Activated CD8-positive, alpha-beta T cell treated with anti-CD3 and anti-CD28 coated beads, Interleukin-2, amount 10 ng/mL, durations not matched to agents 7 days and 5 days (primary cell): ENCODE data around the gene ARMH1. TPM values are rescaled to one million over a fixed set of nuclear protein-coding genes. Genes with fewer than 3 reads are reported as not detected.
A peak's percentile ranks its signal among the peaks of the same experiment; 100 is the strongest.

Experiments
- ATAC-seq: fragments of 150-1000 bp; cut with Tn5 transposase; one replicate; pipeline ENCODE4 v1.10.0; 2021; ENCODE audit warnings: moderate library complexity
- CTCF ChIA-PET: fragments of 350-600 bp; sonication (Branson Sonifier 250); formaldehyde crosslinking; loops from one replicate; lab custom pipeline; 2021; ENCODE audit warnings: antibody characterized with exemption; lab: Charles Lee
- POLR2A ChIA-PET: fragments of 350-600 bp; sonication (Branson Sonifier 250); formaldehyde crosslinking; loops from one replicate; lab custom pipeline; 2021; ENCODE audit warnings: antibody characterized with exemption; lab: Charles Lee
- DNase-seq: peaks from one replicate; pipeline ENCODE4 v3.0.0-alpha.2; 2020
- H3K27ac Mint-ChIP-seq: one replicate; pipeline ENCODE4 v1.8.0; 2021; ENCODE audit warnings: mild to moderate bottlenecking, mixed read lengths
- H3K27me3 Mint-ChIP-seq: one replicate; pipeline ENCODE4 v1.8.0; 2021; ENCODE audit warnings: low read depth, mixed read lengths
- H3K36me3 Mint-ChIP-seq: one replicate; pipeline ENCODE4 v1.8.0; 2021; ENCODE audit warnings: low read depth, mixed read lengths
- H3K4me1 Mint-ChIP-seq: one replicate; pipeline ENCODE4 v1.8.0; 2021; ENCODE audit warnings: low read depth, mixed read lengths
- H3K4me3 Mint-ChIP-seq: one replicate; pipeline ENCODE4 v1.8.0; 2021; ENCODE audit warnings: mild to moderate bottlenecking, mixed read lengths
- H3K9me3 Mint-ChIP-seq: one replicate; pipeline ENCODE4 v1.8.0; 2022; ENCODE audit warnings: mixed read lengths; ENCODE audit not compliant: insufficient read depth
- total RNA-seq, 2 experiments: library from RNA; stranded (reverse); gene quantifications; one replicate each; pipeline ENCODE4 v1.2.3, GENCODE V29; 2021

The ARMH1 gene
- total RNA-seq, 2 experiments from 2014 or later, result 80.0 to 88.4 TPM

DNA sequence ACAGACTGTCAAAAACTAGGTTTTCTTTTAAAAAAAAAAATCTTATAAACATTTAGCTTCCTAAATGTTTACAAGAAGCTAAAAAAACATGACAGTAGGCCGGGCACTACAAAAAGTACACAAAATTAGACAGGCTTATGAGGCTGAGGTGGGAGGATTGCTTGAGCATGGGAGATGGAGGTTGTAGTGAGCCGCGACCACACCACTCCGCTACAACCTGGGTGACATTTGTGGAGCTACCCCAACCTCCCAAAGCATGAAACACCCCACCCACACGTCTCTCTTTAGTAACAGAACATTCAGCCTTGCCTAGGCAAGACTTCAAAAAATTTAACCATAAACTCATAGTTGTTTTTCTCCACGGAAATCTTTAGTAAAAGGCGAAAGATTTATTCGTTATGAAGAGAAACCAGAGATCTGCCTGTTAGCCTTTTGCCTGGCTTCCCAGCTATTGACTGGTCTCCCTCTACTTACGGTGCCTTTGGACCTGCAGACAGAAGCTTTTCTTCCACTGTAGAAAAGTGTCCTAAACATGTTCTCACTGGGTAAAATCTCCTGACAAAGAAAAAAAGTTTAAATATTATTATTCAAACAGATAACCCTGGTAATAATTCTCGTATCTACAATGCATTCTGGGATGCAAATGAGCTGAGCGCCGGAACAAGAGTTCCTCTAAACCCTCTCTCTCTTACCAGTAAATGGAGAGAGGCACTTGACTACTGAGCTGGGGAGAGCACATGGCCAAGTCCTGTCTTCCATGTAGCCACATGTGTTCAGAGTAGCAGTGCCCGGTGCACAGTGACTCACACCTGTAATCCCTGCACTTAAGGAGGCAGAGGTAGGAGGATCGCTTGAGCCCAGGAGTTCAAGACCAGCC, 47.2 kb downstream of the ARMH1 start:
- H3K4me1 Mint-ChIP-seq, result peaks cover 75% of the 10 kb centered on the region
- H3K27me3 Mint-ChIP-seq, result no peaks in the 10 kb centered on the region
- peak overlapping the region; percentile 52 for H3K4me3 Mint-ChIP-seq
- no peaks in the 10 kb centered on the region for H3K9me3 Mint-ChIP-seq
- H3K27ac Mint-ChIP-seq, result peak overlapping the region; percentile 99
- DNase-seq (peak; percentile 93), ATAC-seq (peak; percentile 86)
- CTCF ChIA-PET, result interaction anchor here (1.0 to 2.4 kb wide), 8 partner anchors 9 to 97 kb away, joined by 3 to 44 read pairs (median 4); partner anchors contain the start of genes PLK3, RNU5D-1 and TMEM53
- POLR2A ChIA-PET, result interaction anchor here (0.6 to 18.4 kb wide), 82 partner anchors 10 to 1383 kb away, joined by 3 to 839 read pairs (median 7); partner anchors contain the start of genes AKR1A1, ARMH1, BEST4 and BTBD19
- peaks cover 7% of the 10 kb centered on the region for H3K36me3 Mint-ChIP-seq

DNA sequence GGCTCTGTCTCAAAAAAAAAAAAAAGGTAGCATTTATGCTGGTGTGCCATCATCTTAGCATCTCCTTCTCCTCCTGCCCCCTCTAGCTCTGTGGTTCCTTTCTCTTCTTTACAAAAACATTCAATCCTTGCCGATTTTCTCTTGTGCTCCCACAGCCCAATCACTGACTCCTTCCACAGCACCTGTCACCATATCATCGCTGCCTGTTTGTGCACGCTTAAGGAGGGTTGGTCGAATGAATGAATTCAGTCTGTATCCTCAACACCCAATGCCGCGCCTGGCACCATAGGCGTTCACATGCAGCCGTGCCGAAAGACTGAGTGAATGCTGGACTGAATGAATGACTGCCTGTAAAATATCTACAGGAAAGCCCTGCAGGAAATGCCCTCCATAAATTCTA, 48.5 kb downstream of the ARMH1 start:
- ATAC-seq (no peak), DNase-seq (peak; percentile 53)
- POLR2A ChIA-PET, result interaction anchor here (1.0 to 18.4 kb wide), 9 partner anchors 10 to 580 kb away, joined by 4 to 839 read pairs (median 64); partner anchors contain the start of genes BTBD19, DYNLT4, HECTD3 and KIF2C
- CTCF ChIA-PET, result interaction anchor here (0.6 to 1.5 kb wide), 5 partner anchors 10 to 1584 kb away, joined by 3 to 4 read pairs (median 3); no protein-coding TSS in a partner anchor
- H3K9me3 Mint-ChIP-seq, result no peaks in the 10 kb centered on the region
- no peaks in the 10 kb centered on the region for H3K27me3 Mint-ChIP-seq
- peak overlapping the region; percentile 70 for H3K4me3 Mint-ChIP-seq
- peaks cover 7% of the 10 kb centered on the region for H3K36me3 Mint-ChIP-seq
- peaks cover 72% of the 10 kb centered on the region for H3K4me1 Mint-ChIP-seq
- H3K27ac Mint-ChIP-seq, result peak overlapping the region; percentile 94

DNA sequence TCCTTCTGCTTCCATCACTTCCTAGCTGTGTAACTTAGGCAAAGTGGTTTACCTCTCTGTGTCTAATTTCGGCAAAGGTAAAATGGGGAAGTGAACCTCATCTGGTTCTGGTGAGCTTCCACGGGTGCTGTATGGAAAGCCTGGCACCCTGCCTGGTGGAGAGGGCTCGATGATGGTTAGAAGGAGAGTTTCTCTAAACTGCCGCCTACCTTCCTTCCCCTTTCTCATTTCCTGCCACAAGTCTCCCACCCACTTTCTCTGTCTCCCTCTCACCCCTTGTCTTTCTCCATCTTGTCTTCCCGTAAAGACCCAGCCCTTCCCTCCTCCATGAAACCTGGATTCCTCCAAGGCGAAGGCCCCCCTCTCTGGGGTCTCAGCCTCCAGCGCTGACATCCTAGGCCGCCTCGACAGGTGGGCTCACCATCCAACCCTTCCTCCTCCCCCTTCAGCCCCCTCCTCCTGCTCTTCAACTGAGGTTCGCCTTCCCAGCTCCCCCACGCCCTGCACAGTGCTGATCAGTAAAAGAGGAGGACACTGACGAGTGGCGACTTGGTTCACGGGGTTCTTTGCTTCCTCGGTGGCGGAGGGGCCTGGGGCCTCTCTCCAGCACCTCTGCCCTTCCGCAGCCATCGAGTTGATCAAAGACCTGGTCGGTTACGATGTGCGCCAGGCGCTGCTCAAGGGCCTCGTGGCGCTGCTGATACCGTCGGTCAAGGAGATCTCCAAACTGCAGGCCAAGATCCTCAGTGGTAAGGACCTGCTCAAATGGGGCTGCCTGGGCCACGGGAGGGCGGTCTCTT, 49.2 kb downstream of the ARMH1 start:
- H3K4me1 Mint-ChIP-seq, result peaks cover 68% of the 10 kb centered on the region
- ChIA-PET POLR2A (interaction anchor here (1.0 to 18.4 kb wide), 6 partner anchors 9 to 288 kb away, joined by 3 to 839 read pairs (median 42); partner anchors contain the start of genes HECTD3, PLK3, RNU5D-1 and RPS8), CTCF (interaction anchor here (0.6 to 1.5 kb wide), 5 partner anchors 9 to 1584 kb away, joined by 3 to 4 read pairs (median 3); no protein-coding TSS in a partner anchor)
- ATAC-seq (no peak), DNase-seq (peak; percentile 53)
- peak overlapping the region; percentile 94 for H3K27ac Mint-ChIP-seq
- peak overlapping the region; percentile 70 for H3K4me3 Mint-ChIP-seq
- H3K36me3 Mint-ChIP-seq, result peaks cover 7% of the 10 kb centered on the region
- no peaks in the 10 kb centered on the region for H3K27me3 Mint-ChIP-seq
- no peaks in the 10 kb centered on the region for H3K9me3 Mint-ChIP-seq

DNA sequence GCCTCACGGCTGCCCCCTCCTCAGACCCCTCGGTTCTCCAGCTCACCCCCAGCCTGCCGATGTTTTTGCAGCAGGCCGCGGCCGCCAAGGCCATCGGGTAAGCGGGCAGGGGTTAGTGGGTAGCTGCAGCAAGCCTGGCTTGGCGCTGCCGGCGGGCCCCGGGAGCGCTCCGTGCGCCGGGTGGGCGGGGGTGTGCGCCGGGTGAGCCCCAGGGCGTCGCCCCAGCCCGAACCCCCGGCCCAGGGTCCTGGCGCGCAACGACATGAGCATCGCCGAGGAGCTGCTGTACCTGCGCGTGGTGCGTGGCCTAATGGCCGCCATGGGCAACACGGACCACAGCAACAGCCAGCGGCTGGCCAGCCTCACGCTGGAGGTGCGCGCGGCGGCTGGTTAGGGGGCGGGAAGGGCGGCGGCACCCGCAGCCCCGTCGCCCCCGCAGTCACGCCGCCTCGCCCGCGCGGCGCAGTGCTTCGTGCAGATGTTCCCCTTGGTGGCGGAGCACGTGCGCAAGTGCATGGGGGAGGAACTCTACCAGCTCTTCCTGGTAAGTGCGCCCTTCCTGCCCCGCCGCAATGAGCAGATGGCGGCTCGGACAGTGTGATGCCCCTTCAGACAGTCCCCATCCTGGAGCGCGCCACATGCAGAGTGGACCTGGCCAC, 49.9 kb downstream of the ARMH1 start:
- peak overlapping the region; percentile 79 for H3K4me3 Mint-ChIP-seq
- CTCF ChIA-PET, result interaction anchor here (1.5 kb wide), 1 partner anchor 16 kb away, joined by 3 read pairs; no protein-coding TSS in a partner anchor
- no peak for ATAC-seq
- DNase-seq, result no peak
- no peaks in the 10 kb centered on the region for H3K9me3 Mint-ChIP-seq
- H3K4me1 Mint-ChIP-seq, result peaks cover 67% of the 10 kb centered on the region
- H3K27ac Mint-ChIP-seq, result peak overlapping the region; percentile 86
- peaks cover 7% of the 10 kb centered on the region for H3K36me3 Mint-ChIP-seq
- POLR2A ChIA-PET, result interaction anchor here (1.2 to 18.4 kb wide), 5 partner anchors 9 to 100 kb away, joined by 3 to 839 read pairs (median 20); partner anchors contain the start of genes PLK3, RNU5D-1 and RPS8
- no peaks in the 10 kb centered on the region for H3K27me3 Mint-ChIP-seq

DNA sequence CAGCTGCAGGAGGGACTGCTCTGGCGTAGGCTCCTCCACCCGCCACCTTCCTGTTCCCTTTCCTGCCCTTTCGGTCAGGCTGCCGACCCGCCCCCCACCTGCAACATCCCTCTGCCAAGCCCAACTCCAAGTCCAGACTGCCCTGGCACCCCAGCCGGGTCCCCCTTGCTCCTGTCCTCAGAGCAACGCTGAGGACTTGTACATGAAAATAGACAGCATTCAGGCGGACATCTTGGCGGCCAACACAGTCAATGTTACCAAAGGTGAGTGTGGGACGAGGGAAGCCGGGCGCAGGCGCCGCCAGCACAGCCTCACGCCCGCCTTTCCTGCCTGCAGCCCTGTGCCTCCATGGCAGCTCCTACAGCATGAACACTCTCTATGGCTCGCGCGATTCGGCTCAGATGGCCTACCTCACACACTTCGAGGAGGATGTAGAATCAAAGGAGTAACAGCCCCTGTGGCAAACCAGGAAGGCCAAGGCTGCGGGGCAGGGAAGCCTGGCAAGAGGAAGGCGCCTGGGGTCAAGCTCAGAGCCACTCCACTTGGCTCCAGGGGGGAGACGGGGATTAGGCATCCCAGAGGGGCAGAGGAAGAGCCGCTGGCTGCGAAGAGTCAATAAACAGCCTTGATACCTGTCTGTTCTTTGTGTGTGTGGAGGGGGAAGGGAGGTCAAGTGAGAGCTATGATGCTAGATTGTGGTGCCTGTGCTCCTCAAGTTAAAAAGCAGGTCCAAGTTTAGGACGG, 50.6 kb downstream of the ARMH1 start:
- POLR2A ChIA-PET, result interaction anchor here (0.7 to 18.4 kb wide), 6 partner anchors 8 to 825 kb away, joined by 3 to 839 read pairs (median 12); partner anchors contain the start of genes PLK3, RNU5D-1 and RPS8
- H3K27me3 Mint-ChIP-seq, result no peaks in the 10 kb centered on the region
- DNase-seq (no peak), ATAC-seq (no peak)
- peak overlapping the region; percentile 86 for H3K27ac Mint-ChIP-seq
- peaks cover 7% of the 10 kb centered on the region for H3K36me3 Mint-ChIP-seq
- H3K4me3 Mint-ChIP-seq, result peak overlapping the region; percentile 79
- CTCF ChIA-PET, result interaction anchor here (0.9 kb wide), 1 partner anchor 17 kb away, joined by 3 read pairs; no protein-coding TSS in a partner anchor
- H3K9me3 Mint-ChIP-seq, result no peaks in the 10 kb centered on the region
- H3K4me1 Mint-ChIP-seq, result peaks cover 64% of the 10 kb centered on the region

DNA sequence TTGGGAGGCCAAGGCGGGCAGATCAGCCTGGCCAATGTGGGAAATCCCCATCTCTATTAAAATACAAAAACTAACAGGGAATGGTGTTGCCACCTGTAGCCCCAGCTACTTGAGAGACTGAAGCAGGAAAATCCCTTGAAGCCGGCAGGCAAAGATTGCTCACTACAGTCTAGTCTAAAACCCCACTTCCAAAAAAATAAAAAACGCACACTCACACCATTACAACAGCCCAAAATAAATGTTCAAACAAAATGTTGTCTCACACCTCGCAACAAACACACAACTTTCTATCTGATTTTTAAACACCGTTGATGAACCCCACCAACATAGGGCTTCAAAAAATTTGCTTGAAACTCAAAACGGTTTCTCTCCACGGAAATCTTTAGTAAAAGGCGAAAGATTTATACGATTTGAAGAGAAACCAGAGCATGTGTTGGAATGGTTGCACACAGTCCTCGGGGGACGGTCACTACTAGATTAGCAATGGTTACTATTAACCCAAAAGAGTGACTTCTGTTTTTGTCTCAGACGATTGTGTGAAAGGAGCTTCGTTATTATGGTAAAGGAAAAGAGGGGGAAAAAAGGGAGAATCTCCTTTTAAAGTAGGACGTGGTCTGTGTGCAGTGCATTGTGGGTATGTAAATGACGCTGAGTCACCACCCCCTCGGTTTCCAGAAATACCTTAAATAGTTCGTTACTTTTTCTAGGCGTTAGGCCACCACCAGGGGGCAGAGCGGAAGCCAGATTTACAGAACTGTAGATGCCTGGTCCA, 56.4 kb downstream of the ARMH1 start, which contains the start of gene RNU5D-1:
Gene RNU5D-1, minus strand, starts transcription at position 430 of the 772 bp plus-strand sequence.
- POLR2A ChIA-PET, result interaction anchor here (0.6 to 18.4 kb wide), 69 partner anchors 11 to 1501 kb away, joined by 3 to 839 read pairs (median 5); partner anchors contain the start of genes AKR1A1, ARMH1, BEST4 and BTBD19
- no peaks in the 10 kb centered on the region for H3K36me3 Mint-ChIP-seq

DNA sequence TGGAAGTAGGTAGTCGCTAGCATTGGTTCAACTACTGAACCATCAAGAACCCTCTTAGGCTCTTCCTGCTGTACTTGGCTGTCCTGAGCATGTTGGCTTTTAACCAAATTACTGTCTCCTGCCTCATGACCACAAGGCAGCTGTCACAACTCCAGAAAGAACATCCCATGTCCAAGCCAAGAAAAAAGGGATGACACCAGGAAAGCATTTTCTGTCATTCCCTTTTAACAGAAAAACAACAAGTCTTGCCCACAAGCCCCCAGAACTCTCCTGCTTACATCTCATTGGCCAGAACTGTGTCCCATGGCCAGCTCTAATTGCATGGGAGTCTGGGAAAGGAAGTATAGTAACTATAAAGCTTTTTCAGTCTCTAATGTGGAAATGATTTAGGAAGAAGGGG, 58.9 kb downstream of the ARMH1 start:
- H3K4me1 Mint-ChIP-seq, result peaks cover 31% of the 10 kb centered on the region
- ATAC-seq, result no peak
- ChIA-PET POLR2A (interaction anchor here (0.6 to 18.4 kb wide), 4 partner anchors 14 to 156 kb away, joined by 3 to 839 read pairs (median 338); partner anchors contain the start of gene RPS8), CTCF (interaction anchor here (0.9 to 4.1 kb wide), 4 partner anchors 10 to 51 kb away, joined by 3 to 20 read pairs (median 3); no protein-coding TSS in a partner anchor)
- H3K9me3 Mint-ChIP-seq, result no peaks in the 10 kb centered on the region
- H3K36me3 Mint-ChIP-seq, result no peaks in the 10 kb centered on the region
- DNase-seq, result no peak
- no peak overlapping the region for H3K27ac Mint-ChIP-seq
- H3K27me3 Mint-ChIP-seq, result no peaks in the 10 kb centered on the region
- H3K4me3 Mint-ChIP-seq, result no peak overlapping the region

More for the DNA sequence above, 56.4 kb downstream of the ARMH1 start, which contains the start of gene RNU5D-1:
- H3K27me3 Mint-ChIP-seq, result no peaks in the 10 kb centered on the region
- H3K9me3 Mint-ChIP-seq, result no peaks in the 10 kb centered on the region
- H3K27ac Mint-ChIP-seq, result peak within 1 kb of the TSS; percentile 99
- CTCF ChIA-PET, result interaction anchor here (0.6 to 4.4 kb wide), 26 partner anchors 9 to 610 kb away, joined by 3 to 61 read pairs (median 4); partner anchors contain the start of genes BEST4, BTBD19, HECTD3 and KIF2C
- H3K4me3 Mint-ChIP-seq, result peak within 1 kb of the TSS; percentile 64
- DNase-seq (peak; percentile 97), ATAC-seq (peak; percentile 82)
- peaks cover 45% of the 10 kb centered on the region for H3K4me1 Mint-ChIP-seq

DNA sequence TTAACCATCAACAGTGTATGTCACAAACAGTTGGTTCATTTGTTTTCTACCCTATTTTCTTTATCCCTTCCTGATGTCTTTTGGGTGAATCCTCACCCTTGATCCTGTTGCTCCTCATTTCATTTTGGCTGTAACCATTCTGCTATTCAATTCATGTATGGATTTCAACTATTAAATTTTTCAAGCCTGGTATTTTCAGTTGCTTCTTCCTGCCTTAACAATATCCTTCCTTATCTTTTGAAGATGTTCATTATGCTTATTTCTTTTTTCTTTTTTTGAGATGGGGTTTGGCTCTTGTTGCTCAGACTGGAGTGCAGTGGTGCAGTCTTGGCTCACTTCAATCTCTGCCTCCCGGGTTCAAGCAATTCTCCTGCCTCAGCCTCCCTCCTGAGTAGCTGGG, 59.3 kb downstream of the ARMH1 start:
- no peaks in the 10 kb centered on the region for H3K9me3 Mint-ChIP-seq
- H3K27me3 Mint-ChIP-seq, result no peaks in the 10 kb centered on the region
- DNase-seq (no peak), ATAC-seq (no peak)
- H3K4me1 Mint-ChIP-seq, result peaks cover 32% of the 10 kb centered on the region
- ChIA-PET CTCF (interaction anchor here (0.9 to 1.5 kb wide), 3 partner anchors 10 to 42 kb away, joined by 3 read pairs; no protein-coding TSS in a partner anchor), POLR2A (interaction anchor here (6.5 to 18.4 kb wide), 3 partner anchors 14 to 91 kb away, joined by 113 to 839 read pairs (median 564); partner anchors contain the start of gene RPS8)
- no peaks in the 10 kb centered on the region for H3K36me3 Mint-ChIP-seq
- H3K4me3 Mint-ChIP-seq, result no peak overlapping the region
- H3K27ac Mint-ChIP-seq, result no peak overlapping the region

DNA sequence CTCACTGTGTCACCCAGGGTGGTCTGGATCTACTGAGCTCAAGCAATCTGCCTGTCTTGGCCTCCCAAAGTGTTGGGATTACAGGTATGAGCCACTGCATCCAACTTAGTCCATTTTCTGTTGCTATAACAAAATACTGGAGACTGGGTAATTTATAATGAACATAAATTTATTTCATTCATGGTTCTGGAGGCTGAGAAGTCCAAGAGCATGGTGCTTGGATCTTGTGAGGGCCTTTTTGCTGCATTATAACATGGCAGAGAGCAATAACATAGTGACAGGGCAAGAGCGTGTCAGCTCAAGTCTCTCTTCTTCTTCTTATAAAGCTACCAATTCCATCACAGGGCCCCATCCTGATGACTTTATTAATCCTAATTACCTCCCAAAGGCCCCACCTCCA, 61.5 kb downstream of the ARMH1 start:
- no peak for ATAC-seq
- Mint-ChIP-seq H3K4me1 (peaks cover 32% of the 10 kb centered on the region), H3K27me3 (no peaks in the 10 kb centered on the region), H3K36me3 (peaks cover 14% of the 10 kb centered on the region), H3K4me3 (no peak overlapping the region), H3K9me3 (no peaks in the 10 kb centered on the region), H3K27ac (no peak overlapping the region)
- ChIA-PET POLR2A (interaction anchor here (1.3 to 18.4 kb wide), 4 partner anchors 11 to 89 kb away, joined by 3 to 839 read pairs (median 284); partner anchors contain the start of gene RPS8), CTCF (interaction anchor here (0.9 to 1.1 kb wide), 2 partner anchors 9 to 83 kb away, joined by 3 read pairs; no protein-coding TSS in a partner anchor)
- DNase-seq, result no peak
